ENCODE measurements around the gene EFNA5. TPM values are rescaled to one million over a fixed set of nuclear protein-coding genes. Genes with fewer than 3 reads are reported as not detected.

EFNA5 gene
- total RNA-seq, 3 donors from 2014 or later (not counting 1 experiment from before 2014, with no cell fraction given), result 2.2 to 8.1 (median 4.3) TPM

DNA sequence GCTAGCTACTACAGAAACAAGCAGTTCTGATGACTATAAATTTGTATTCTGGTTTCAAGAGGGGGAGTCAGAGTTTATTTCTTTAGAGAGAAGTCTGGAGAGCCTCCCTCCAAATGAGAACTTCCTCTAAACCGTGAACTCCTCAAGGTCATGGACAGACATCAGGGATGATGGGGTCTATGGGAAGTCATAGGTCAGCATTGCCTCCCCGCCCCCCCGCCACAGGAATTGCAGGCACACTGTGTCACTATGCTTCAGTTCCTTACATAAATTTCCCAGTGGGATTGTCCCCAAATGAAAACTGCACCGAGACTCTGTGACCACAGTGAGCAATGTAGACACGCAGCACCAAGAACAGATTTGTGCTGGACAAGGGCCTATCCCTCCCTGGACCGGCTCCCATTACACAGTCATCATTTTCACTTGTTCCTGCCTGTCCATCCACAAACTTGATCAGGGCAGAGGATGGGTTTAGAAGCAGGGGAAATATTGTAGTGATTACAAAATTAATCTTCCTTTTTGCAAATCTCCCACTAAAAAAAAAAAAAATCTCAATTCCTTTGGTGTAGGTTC, 300.3 kb downstream of the EFNA5 start:
- H3K27me3 ChIP-seq (ENCODE audit: control insufficient read depth, insufficient read depth, low read length), result no peaks in the 10 kb centered on the region
- H3K27ac ChIP-seq (ENCODE audit: low read length), result no peak overlapping the region
- no peaks in the 10 kb centered on the region for H3K9me3 ChIP-seq (ENCODE audit: control insufficient read depth, insufficient read depth, low read length)
- H3K27me3 Mint-ChIP-seq (ENCODE audit: low read depth in 2 of 2), result no peaks in the 10 kb centered on the region
- no peaks in the 10 kb centered on the region for H3K36me3 Mint-ChIP-seq
- ATAC-seq (no peak), DNase-seq (no peak)
- H3K4me3 ChIP-seq (ENCODE audit: low read length), result no peak overlapping the region
- no peaks in the 10 kb centered on the region for H3K36me3 ChIP-seq (ENCODE audit: control insufficient read depth, insufficient read depth, low read length)
- 91% methylated on average over 5 of the region's 6 CpGs for WGBS (ENCODE audit: insufficient coverage)
- H3K4me1 Mint-ChIP-seq, result peaks cover 13 to 14% of the 10 kb centered on the region in 2 donors
- intact Hi-C loops (cut with micrococcal nuclease), result no loop called here
- TF ChIP-seq, protein P1, sequence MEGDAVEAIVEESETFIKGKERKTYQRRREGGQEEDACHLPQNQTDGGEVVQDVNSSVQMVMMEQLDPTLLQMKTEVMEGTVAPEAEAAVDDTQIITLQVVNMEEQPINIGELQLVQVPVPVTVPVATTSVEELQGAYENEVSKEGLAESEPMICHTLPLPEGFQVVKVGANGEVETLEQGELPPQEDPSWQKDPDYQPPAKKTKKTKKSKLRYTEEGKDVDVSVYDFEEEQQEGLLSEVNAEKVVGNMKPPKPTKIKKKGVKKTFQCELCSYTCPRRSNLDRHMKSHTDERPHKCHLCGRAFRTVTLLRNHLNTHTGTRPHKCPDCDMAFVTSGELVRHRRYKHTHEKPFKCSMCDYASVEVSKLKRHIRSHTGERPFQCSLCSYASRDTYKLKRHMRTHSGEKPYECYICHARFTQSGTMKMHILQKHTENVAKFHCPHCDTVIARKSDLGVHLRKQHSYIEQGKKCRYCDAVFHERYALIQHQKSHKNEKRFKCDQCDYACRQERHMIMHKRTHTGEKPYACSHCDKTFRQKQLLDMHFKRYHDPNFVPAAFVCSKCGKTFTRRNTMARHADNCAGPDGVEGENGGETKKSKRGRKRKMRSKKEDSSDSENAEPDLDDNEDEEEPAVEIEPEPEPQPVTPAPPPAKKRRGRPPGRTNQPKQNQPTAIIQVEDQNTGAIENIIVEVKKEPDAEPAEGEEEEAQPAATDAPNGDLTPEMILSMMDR (IDR thresholded peaks at IDR 0.05), result no peak
- H3K4me1 ChIP-seq (ENCODE audit: control insufficient read depth, insufficient read depth, low read length), result peaks cover 6% of the 10 kb centered on the region
- no peak overlapping the region for H3K4me3 Mint-ChIP-seq
- no peak overlapping the region for H3K27ac Mint-ChIP-seq
- H3K9me3 Mint-ChIP-seq, result no peaks in the 10 kb centered on the region

DNA sequence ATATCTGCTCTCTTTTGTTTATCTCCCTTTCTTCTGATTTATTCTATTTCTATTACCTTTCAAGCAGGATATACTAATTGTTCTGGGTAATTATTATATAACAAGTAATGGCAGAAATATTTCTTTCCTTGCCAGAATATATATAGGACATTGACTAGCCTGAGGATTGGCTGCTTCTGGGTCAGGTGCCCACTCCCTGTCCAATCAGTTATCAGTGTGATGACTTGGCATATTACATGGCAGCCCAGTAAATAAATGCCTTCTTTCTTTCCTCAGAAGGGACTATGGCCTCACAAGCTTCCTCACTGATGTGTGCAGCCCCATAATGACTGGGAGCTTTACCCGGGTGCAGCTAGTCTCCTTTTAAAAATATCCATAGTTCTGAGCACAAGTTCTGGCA, 301.1 kb downstream of the EFNA5 start:
- DNase-seq, result no peak
- Mint-ChIP-seq H3K36me3 (no peaks in the 10 kb centered on the region), H3K4me3 (no peak overlapping the region), H3K27me3 (ENCODE audit: low read depth in 2 of 2) (no peaks in the 10 kb centered on the region), H3K4me1 (peaks cover 21 to 23% of the 10 kb centered on the region in 2 donors), H3K27ac (no peak overlapping the region), H3K9me3 (no peaks in the 10 kb centered on the region)
- TF ChIP-seq, protein P1 (IDR thresholded peaks at IDR 0.05), result no peak
- H3K27me3 ChIP-seq (ENCODE audit: control insufficient read depth, insufficient read depth, low read length), result no peaks in the 10 kb centered on the region
- no peaks in the 10 kb centered on the region for H3K36me3 ChIP-seq (ENCODE audit: control insufficient read depth, insufficient read depth, low read length)
- no peak overlapping the region for H3K4me3 ChIP-seq (ENCODE audit: low read length)
- no peaks in the 10 kb centered on the region for H3K9me3 ChIP-seq (ENCODE audit: control insufficient read depth, insufficient read depth, low read length)
- intact Hi-C loops (cut with micrococcal nuclease), result loop anchor here (5.0 to 10.0 kb wide), 2 partner anchors 75 to 203 kb away; no protein-coding TSS in a partner anchor
- H3K4me1 ChIP-seq (ENCODE audit: control insufficient read depth, insufficient read depth, low read length), result peaks cover 11% of the 10 kb centered on the region
- 100% methylated on average over 1 of the region's 1 CpG for WGBS (ENCODE audit: insufficient coverage)
- no peak overlapping the region for H3K27ac ChIP-seq (ENCODE audit: low read length)
- ATAC-seq, result no peak

DNA sequence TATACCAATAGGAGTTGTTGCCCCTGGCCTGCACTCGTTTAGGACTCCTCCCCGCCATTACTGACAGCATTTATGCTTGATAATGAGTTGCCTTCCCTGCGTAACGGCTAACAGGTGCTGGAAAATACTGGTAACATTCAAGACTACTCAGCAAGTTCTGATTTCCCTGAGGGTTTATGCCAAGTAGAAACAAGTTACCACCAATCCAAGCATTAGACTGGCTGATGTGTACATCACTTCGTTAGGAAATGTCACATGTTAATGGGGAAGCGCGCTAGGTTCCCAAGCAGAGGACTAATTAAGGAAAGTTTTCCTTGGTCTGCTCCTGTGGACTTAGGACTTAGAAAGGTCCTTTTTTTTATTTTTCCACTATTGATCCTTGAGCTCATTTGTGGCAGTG, 302.1 kb downstream of the EFNA5 start:
- no peak overlapping the region for H3K27ac Mint-ChIP-seq
- ATAC-seq (no peak), DNase-seq (no peak)
- H3K27me3 ChIP-seq (ENCODE audit: control insufficient read depth, insufficient read depth, low read length), result no peaks in the 10 kb centered on the region
- H3K27ac ChIP-seq (ENCODE audit: low read length), result no peak overlapping the region
- H3K36me3 Mint-ChIP-seq, result no peaks in the 10 kb centered on the region
- no peak overlapping the region for H3K4me3 Mint-ChIP-seq
- H3K9me3 ChIP-seq (ENCODE audit: control insufficient read depth, insufficient read depth, low read length), result no peaks in the 10 kb centered on the region
- H3K9me3 Mint-ChIP-seq, result no peaks in the 10 kb centered on the region
- no peaks in the 10 kb centered on the region for H3K36me3 ChIP-seq (ENCODE audit: control insufficient read depth, insufficient read depth, low read length)
- intact Hi-C loops (cut with micrococcal nuclease), result loop anchor here (5.0 to 10.0 kb wide), 2 partner anchors 74 to 204 kb away; no protein-coding TSS in a partner anchor
- no peaks in the 10 kb centered on the region for H3K27me3 Mint-ChIP-seq (ENCODE audit: low read depth in 2 of 2)
- TF ChIP-seq, protein P1 (IDR thresholded peaks at IDR 0.05), result no peak
- peaks cover 29 to 33% of the 10 kb centered on the region in 2 donors for H3K4me1 Mint-ChIP-seq
- peaks cover 11% of the 10 kb centered on the region for H3K4me1 ChIP-seq (ENCODE audit: control insufficient read depth, insufficient read depth, low read length)
- H3K4me3 ChIP-seq (ENCODE audit: low read length), result no peak overlapping the region
- WGBS (ENCODE audit: insufficient coverage), result 92% methylated on average over 7 of the region's 7 CpGs

DNA sequence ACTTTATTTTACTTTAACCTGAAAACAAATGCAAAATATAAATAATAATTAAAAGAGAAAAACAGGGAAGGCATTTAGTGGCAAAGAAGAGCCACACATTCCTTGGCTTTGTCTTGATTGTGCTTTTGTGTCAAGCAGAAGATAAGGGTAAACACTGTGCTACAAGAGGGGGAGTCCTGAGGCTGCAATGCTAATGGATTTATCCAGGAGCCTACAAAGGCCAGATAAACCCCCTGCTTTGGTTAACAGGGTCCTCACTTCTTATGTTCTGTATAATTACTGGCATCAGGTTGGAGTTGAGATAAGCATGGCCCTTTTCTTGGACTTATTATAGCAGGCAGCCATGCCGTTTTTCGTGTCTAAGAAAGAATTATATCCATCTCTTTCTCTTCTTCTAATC, 302.8 kb downstream of the EFNA5 start:
- H3K27ac ChIP-seq (ENCODE audit: low read length), result no peak overlapping the region
- Mint-ChIP-seq H3K4me3 (no peak overlapping the region), H3K4me1 (peaks cover 35 to 40% of the 10 kb centered on the region in 2 donors), H3K9me3 (no peaks in the 10 kb centered on the region), H3K27ac (no peak overlapping the region), H3K27me3 (ENCODE audit: low read depth in 2 of 2) (no peaks in the 10 kb centered on the region), H3K36me3 (no peaks in the 10 kb centered on the region)
- intact Hi-C loops (cut with micrococcal nuclease), result loop anchor here (5.0 to 10.0 kb wide), 2 partner anchors 73 to 204 kb away; no protein-coding TSS in a partner anchor
- H3K4me1 ChIP-seq (ENCODE audit: control insufficient read depth, insufficient read depth, low read length), result peaks cover 11% of the 10 kb centered on the region
- DNase-seq, result no peak
- H3K9me3 ChIP-seq (ENCODE audit: control insufficient read depth, insufficient read depth, low read length), result no peaks in the 10 kb centered on the region
- H3K27me3 ChIP-seq (ENCODE audit: control insufficient read depth, insufficient read depth, low read length), result no peaks in the 10 kb centered on the region
- TF ChIP-seq, protein P1 (IDR thresholded peaks at IDR 0.05), result no peak
- no peaks in the 10 kb centered on the region for H3K36me3 ChIP-seq (ENCODE audit: control insufficient read depth, insufficient read depth, low read length)
- 100% methylated on average over 2 of the region's 2 CpGs for WGBS (ENCODE audit: insufficient coverage)
- no peak overlapping the region for H3K4me3 ChIP-seq (ENCODE audit: low read length)
- no peak for ATAC-seq

All from natural killer cell (primary cell).